ENCODE data around the gene FAM133A. TPM values are rescaled to one million over a fixed set of nuclear protein-coding genes. Genes with fewer than 3 reads are reported as not detected.

Gene FAM133A
- total RNA-seq: not detected

DNA sequence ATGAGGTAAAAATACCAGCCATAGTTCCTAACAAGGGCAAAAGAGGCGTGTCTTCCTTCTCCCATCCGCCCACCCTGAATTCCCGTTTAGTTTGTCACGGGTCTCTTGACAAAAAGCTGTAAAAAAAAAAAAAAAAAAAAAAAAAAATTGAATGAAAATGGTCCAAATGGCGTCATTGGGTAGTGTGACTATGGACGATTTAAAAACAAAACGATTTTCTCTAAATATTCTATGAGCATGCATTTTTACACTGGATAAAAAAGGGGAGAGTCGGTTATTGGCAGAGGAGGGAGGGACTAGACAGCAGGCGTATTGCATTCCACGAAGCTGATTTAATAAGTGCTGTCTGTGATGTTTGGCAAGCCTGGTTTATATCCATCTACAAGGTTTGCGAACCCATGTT, at the start of gene FAM133A:
TSS of gene FAM133A (plus strand) at position 338 of the 403 bp plus-strand sequence. CDS start 35,214 bp downstream, outside the sequence.
- TF ChIP-seq, protein P1, sequence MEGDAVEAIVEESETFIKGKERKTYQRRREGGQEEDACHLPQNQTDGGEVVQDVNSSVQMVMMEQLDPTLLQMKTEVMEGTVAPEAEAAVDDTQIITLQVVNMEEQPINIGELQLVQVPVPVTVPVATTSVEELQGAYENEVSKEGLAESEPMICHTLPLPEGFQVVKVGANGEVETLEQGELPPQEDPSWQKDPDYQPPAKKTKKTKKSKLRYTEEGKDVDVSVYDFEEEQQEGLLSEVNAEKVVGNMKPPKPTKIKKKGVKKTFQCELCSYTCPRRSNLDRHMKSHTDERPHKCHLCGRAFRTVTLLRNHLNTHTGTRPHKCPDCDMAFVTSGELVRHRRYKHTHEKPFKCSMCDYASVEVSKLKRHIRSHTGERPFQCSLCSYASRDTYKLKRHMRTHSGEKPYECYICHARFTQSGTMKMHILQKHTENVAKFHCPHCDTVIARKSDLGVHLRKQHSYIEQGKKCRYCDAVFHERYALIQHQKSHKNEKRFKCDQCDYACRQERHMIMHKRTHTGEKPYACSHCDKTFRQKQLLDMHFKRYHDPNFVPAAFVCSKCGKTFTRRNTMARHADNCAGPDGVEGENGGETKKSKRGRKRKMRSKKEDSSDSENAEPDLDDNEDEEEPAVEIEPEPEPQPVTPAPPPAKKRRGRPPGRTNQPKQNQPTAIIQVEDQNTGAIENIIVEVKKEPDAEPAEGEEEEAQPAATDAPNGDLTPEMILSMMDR (IDR thresholded peaks at IDR 0.05): no peak
- TF ChIP-seq POLR2A (IDR thresholded peaks at IDR 0.05): no peak
- no peak for TF ChIP-seq POLR2AphosphoS5 (IDR thresholded peaks at IDR 0.05; ENCODE audit: insufficient read depth in 1 of 2, low read depth in 1 of 2)
- Histone ChIP-seq H3K4me3 (peak within 1 kb of the TSS; percentile 54 to 59), H3K4me1 (peaks cover 4% of the 10 kb centered on the region), H3K27me3 (no peaks in the 10 kb centered on the region), H3K27ac (peak within 1 kb of the TSS; percentile 59), H3K36me3 (no peaks in the 10 kb centered on the region), H3K9me3 (no peaks in the 10 kb centered on the region)
- no peak for DNase-seq (ENCODE audit: extremely low spot score in 2 of 2)
- intact Hi-C loops (cut with DNase I): no loop called here

DNA sequence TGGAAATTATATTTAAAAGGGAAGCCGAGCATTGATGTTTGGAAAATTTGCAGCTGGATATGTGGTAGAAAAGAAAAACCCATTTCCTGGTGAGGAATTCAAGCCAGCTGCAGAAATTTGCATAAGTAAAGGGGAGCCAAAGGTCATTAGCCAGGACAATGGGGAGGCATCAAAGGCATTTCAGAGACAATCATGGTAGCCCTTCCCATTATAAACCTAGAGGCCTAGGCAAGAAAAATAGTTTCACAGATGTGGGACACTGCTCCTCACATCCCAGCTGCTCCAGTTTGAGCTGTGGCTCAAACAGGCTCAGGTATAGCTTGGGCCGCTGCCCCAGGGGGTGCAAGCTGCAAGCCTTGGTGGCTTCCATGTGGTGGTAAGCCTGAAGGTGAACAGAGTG, 36.4 kb upstream of the FAM133A start:
- H3K27ac ChIP-seq: no peak overlapping the region
- DNase-seq (ENCODE audit: extremely low spot score in 2 of 2): no peak
- H3K9me3 ChIP-seq: no peaks in the 10 kb centered on the region
- TF ChIP-seq, protein P1 (IDR thresholded peaks at IDR 0.05): no peak
- no peak for TF ChIP-seq POLR2AphosphoS5 (IDR thresholded peaks at IDR 0.05; ENCODE audit: insufficient read depth in 1 of 2, low read depth in 1 of 2)
- TF ChIP-seq POLR2A (IDR thresholded peaks at IDR 0.05): no peak
- no peaks in the 10 kb centered on the region for H3K27me3 ChIP-seq
- no peaks in the 10 kb centered on the region for H3K4me1 ChIP-seq
- no peaks in the 10 kb centered on the region for H3K36me3 ChIP-seq
- no peak overlapping the region for H3K4me3 ChIP-seq
- intact Hi-C loops (cut with DNase I): no loop called here

DNA sequence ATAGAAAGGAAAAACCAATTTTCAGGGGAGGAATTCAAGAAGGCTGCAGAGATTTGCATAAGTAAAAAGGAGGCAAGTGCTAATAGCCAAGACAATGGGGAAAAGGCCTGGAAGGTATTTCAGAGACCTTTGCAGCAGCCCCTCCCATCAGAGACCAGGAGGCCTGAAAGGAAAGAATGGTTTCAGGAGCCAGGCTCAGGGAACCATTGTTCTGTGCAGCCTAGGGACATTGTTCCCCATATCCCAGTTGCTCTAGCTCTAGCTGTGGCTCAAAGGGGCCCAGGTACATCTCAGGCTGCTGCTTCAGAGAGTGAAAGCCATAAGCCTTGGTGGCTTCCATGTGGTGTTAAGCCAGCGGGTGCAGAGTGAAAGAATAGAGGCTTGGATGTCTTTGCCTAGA, 24.6 kb upstream of the FAM133A start:
- Histone ChIP-seq H3K9me3 (no peaks in the 10 kb centered on the region), H3K27ac (no peak overlapping the region), H3K27me3 (no peaks in the 10 kb centered on the region), H3K4me3 (no peak overlapping the region), H3K36me3 (no peaks in the 10 kb centered on the region), H3K4me1 (no peaks in the 10 kb centered on the region)
- intact Hi-C loops (cut with DNase I): no loop called here
- DNase-seq (ENCODE audit: extremely low spot score in 2 of 2): no peak
- TF ChIP-seq, protein P1 (IDR thresholded peaks at IDR 0.05): no peak
- TF ChIP-seq POLR2AphosphoS5 (IDR thresholded peaks at IDR 0.05; ENCODE audit: insufficient read depth in 1 of 2, low read depth in 1 of 2) (no peak), POLR2A (IDR thresholded peaks at IDR 0.05) (no peak)

DNA sequence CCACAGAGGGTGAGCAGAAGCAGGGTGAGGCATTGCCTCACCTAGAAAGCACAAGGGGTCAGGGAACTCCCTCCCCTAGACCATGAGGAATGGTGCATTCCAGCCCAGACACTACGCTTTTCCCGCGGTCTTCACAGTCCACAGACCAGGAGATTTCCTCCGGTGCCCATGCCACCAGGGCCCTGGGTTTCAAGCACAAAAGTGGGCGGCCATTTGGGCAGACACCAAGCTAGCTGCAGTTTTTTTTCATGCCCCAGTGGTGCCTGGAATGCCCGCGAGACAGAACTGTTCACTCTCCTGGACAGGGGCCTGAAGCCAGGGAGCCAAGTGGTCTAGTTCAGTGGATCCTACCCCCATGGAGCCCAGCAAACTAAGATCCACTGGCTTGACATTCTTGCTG, 13.4 kb upstream of the FAM133A start:
- no peak for DNase-seq (ENCODE audit: extremely low spot score in 2 of 2)
- no peak overlapping the region for H3K27ac ChIP-seq
- H3K4me1 ChIP-seq: no peaks in the 10 kb centered on the region
- no peak for TF ChIP-seq POLR2AphosphoS5 (IDR thresholded peaks at IDR 0.05; ENCODE audit: insufficient read depth in 1 of 2, low read depth in 1 of 2)
- TF ChIP-seq POLR2A (IDR thresholded peaks at IDR 0.05): no peak
- TF ChIP-seq, protein P1 (IDR thresholded peaks at IDR 0.05): no peak
- H3K36me3 ChIP-seq: no peaks in the 10 kb centered on the region
- H3K9me3 ChIP-seq: no peaks in the 10 kb centered on the region
- intact Hi-C loops (cut with DNase I): no loop called here
- H3K4me3 ChIP-seq: no peak overlapping the region
- no peaks in the 10 kb centered on the region for H3K27me3 ChIP-seq

DNA sequence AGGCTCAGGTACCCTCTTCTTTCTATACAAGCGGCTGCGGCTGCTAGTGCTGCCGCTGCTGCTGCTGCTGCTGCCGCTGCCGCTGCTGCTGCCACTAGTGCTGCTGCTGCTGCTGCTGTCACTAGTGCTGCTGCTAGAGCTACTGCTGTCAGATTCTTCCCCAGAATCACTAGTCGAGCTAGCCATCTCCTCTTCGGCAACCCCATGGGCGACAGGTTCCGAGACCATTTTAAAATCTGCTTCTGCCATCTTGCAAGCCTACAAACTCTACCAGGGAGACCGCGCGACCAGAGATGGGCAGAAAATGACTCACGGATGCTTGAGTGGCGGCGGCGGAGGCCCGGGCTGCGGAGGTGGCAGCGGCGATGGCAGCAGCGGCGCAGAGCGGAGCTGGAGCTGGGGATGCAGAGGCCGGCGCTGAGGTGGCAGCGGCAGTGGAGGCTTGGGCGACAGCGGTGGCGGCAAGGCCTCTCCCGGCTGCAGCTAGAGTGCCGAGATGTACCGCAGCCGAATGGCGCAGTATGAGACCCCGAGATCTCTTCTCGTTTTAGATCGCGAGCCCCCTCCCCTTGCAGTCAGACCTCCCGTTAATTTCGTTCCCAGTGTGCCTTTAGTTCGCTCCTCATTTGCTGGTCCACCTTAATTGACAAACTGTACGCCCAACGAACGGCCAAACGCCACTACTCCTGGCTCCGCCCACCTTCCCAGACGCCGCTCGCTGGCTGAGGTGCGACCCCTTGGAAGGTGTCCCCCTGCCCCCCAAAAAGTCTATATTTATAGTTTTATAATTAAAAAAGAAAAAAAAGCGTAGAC, 744 bp upstream of the FAM133A start, which contains the start of gene NAP1L3:
TSS of gene NAP1L3 (minus strand) at position 523 of the 813 bp plus-strand sequence. CDS start at position 249, 274 bp downstream.
- Histone ChIP-seq H3K36me3 (no peaks in the 10 kb centered on the region), H3K4me1 (peaks cover 4% of the 10 kb centered on the region), H3K27me3 (no peaks in the 10 kb centered on the region), H3K9me3 (no peaks in the 10 kb centered on the region), H3K4me3 (peak within 1 kb of the TSS; percentile 54 to 59), H3K27ac (peak within 1 kb of the TSS; percentile 59)
- TF ChIP-seq, protein P1 (IDR thresholded peaks at IDR 0.05): no peak
- peak in 1 of 2 donors; percentile 49 for TF ChIP-seq POLR2AphosphoS5 (IDR thresholded peaks at IDR 0.05; ENCODE audit: insufficient read depth in 1 of 2, low read depth in 1 of 2)
- no peak for TF ChIP-seq POLR2A (IDR thresholded peaks at IDR 0.05)
- DNase-seq (ENCODE audit: extremely low spot score in 2 of 2): no peak
- intact Hi-C loops (cut with DNase I): no loop called here
